HG03280 (cell line): ENCODE measurements around the gene ID2.
"Not testable (repeated sequence)": the region's sequence is repeated elsewhere in the genome, so short reads cannot be mapped to it uniquely, and the experiment has no call there.

ENCODE experiments used
- ATAC-seq: cut with Tn5 transposase; IDR thresholded peaks from one replicate; pipeline ENCODE4 v1.9.1; 2021; ENCODE audit warnings: mild to moderate bottlenecking, moderate library complexity; ENCODE audit not compliant: unreplicated experiment

Gene ID2

DNA sequence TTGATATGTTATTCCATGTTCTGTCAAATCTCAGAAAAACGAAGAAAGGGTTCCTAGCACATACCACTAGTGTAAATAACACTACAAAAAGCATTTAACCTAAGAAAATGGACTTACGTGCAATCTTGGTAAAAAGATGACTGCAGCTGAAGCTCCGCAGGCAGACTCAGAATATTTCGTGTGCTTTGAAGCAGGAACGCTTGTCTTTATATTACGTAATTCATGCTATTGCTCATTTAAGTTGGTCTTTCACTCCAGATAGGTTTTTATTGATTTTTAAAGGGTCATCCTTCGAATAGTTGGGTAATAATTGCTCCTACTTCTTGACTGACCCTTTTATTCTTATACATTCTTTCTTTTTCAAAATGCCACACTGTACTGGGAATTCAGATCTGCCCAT lies 44.0 kb downstream of the ID2 start:
- ATAC-seq, result no peak

DNA sequence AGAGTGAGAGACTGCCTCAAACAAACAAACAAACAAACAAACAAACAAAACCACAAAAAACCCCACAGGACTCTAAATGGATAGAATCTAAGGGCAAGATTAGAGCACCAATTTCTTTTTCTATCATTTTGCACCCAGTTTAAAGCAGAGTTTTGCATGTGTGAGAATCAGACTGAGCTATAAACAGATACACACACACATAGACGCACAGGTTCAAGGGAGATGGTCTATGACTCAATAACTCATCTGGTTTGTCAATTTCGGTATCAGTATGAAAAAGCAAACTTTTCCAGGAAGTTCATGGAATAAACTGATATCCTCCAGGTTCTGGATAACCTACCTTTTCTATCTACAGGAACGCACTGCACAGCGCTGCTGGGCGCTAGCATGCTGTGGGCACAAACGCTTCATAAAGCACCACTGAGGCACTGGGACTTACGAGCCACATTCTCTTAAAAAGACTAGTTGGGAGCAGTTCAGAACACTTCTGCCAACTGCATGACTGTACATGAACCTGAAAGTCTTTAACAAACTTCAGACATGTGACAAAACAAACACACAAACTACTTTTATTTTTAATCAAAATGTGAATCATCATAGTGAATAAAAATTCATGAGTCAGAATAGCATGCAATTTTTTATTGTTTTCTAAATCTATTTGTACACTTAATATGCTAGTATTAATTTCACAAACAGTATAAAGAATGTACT lies 46.6 kb downstream of the ID2 start:
- no peak for ATAC-seq

DNA sequence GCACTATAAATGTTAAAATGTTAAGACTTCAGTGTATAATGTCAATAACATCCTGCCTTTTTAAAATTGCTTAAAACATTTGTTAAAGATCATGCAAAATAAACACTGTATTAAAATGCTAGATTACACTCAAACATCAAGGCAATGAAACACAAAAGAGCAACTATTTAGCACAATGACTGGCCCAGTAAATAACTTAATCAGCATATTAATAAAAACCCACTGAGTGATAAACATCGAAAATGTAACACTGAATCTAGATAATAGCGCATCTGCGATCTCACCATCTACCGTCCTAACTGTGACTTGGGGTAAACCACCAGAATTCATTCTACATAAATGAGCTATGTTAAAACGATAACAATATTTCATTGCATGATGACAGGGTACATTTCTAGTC lies 47.2 kb downstream of the ID2 start:
- ATAC-seq, result not testable (repeated sequence)

DNA sequence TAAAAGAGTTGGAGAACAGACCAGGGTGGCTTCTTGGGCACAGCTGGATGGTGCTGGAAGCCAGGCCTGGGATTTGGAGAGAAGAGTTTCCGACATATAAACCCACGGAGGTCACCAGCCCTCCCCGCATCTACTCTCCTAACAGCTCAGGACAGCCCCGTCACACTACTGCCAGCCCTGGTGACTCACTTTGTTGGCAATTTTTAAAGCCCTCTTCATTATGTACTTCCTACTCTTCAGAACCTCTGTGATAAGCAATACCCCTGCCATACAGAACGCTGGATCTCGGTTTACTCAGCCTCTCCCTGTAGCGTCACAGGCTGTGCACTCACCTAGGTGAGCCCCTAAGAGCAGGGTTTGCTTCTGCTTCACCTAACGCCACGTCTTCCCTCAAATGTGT lies 48.1 kb downstream of the ID2 start:
- no peak for ATAC-seq

DNA sequence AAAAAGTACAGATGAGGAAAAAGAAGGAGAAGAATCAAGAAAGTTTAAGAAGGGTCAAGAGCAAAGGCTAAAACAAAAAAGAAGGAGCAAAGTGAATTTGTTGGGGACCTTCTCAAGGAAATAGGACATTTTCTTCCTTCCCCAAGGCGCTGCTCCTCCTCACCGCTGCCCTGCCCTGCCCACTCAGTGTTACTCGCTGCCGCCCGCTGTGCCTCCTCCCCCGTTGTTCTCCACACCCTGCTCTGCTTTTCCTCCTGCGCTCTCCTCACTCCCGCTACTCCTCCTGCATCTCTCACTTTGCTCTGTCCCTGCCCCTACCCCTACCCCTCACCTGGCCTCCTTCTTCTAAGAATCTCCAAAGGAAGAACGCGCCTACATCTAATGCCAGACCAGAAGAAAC lies 50.7 kb downstream of the ID2 start:
- ATAC-seq, result no peak
